ENCODE results near the gene ASB9.
"Not testable (repeated sequence)": the region's sequence is repeated elsewhere in the genome, so short reads cannot be mapped to it uniquely, and the experiment has no call there.

Gene ASB9

GRCh38 chrX:15269618-15270521 lies at the start of gene ASB9:
TSS of gene ASB9 (minus strand) at chrX:15270083. CDS start at chrX:15269874, 209 bp downstream.
- DNase-seq, result no peak

- no peak for DNase-seq
Observed at GRCh38 chrX:15319075-15319474, 49.2 kb upstream of the ASB9 start.

GRCh38 chrX:15315509-15315908 lies 45.6 kb upstream of the ASB9 start, which contains the start of gene ASB11:
TSS of gene ASB11 (minus strand) at chrX:15315640. CDS start at chrX:15315605, 35 bp downstream.
- DNase-seq, result no peak

- no peak for DNase-seq
Observed at GRCh38 chrX:15314472-15314871, 44.6 kb upstream of the ASB9 start.

GRCh38 chrX:15311119-15311518 lies 41.2 kb upstream of the ASB9 start:
- no peak for DNase-seq

GRCh38 chrX:15310117-15310516 lies 40.2 kb upstream of the ASB9 start:
- no peak for DNase-seq

- not testable (repeated sequence) for DNase-seq
Observed at GRCh38 chrX:15305899-15306298, 36.0 kb upstream of the ASB9 start.

- DNase-seq, result no peak
Observed at GRCh38 chrX:15301924-15302323, 32.0 kb upstream of the ASB9 start.

- no peak for DNase-seq
Observed at GRCh38 chrX:15299941-15300851, 30.3 kb upstream of the ASB9 start.

- no peak for DNase-seq
Observed at GRCh38 chrX:15298780-15299179, 28.9 kb upstream of the ASB9 start.

GRCh38 chrX:15298201-15298600 lies 28.3 kb upstream of the ASB9 start:
- no peak for DNase-seq

- no peak for DNase-seq
Observed at GRCh38 chrX:15293451-15293850, 23.6 kb upstream of the ASB9 start.

GRCh38 chrX:15292861-15293260 lies 23.0 kb upstream of the ASB9 start:
- DNase-seq, result no peak

GRCh38 chrX:15277604-15278003 lies 7.7 kb upstream of the ASB9 start:
- no peak for DNase-seq

- DNase-seq, result no peak
Observed at GRCh38 chrX:15274946-15275345, 5.1 kb upstream of the ASB9 start.

GRCh38 chrX:15273275-15273674 lies 3.4 kb upstream of the ASB9 start:
- DNase-seq, result not testable (repeated sequence)

- DNase-seq, result no peak
Observed at GRCh38 chrX:15271757-15272156, 1.9 kb upstream of the ASB9 start.

- no peak for DNase-seq
Observed at GRCh38 chrX:15269120-15269519, 763 bp downstream of the ASB9 start.

- DNase-seq, result no peak
Observed at GRCh38 chrX:15254852-15255251, 15.0 kb downstream of the ASB9 start.

GRCh38 chrX:15245896-15246295 lies 24.0 kb downstream of the ASB9 start:
- no peak for DNase-seq

- no peak for DNase-seq
Observed at GRCh38 chrX:15244421-15244820, 25.5 kb downstream of the ASB9 start.

GRCh38 chrX:15242899-15243555 lies 26.9 kb downstream of the ASB9 start:
- no peak for DNase-seq

- DNase-seq, result no peak
Observed at GRCh38 chrX:15241301-15241700, 28.6 kb downstream of the ASB9 start.

All from 8988T (cell line).